ENCODE results near the gene GNG7.
A peak's percentile ranks its signal among the peaks of the same experiment; 100 is the strongest.
"Not testable (repeated sequence)": the region's sequence is repeated elsewhere in the genome, so short reads cannot be mapped to it uniquely, and the experiment has no call there.

GNG7 gene

GRCh38 chr19:2643123-2643737 is 59.3 kb downstream of the GNG7 start:
- H2AK5ac ChIP-seq (ENCODE audit: low read depth, low read length); H3K4me1 ChIP-seq (ENCODE audit: control insufficient read depth in 2 of 2, insufficient read depth in 1 of 2, low read depth in 1 of 2, low read length in 2 of 2); H2BK12ac ChIP-seq (ENCODE audit: low read length); H3K27ac ChIP-seq (replicated peaks; ENCODE audit: low read length); H3K18ac ChIP-seq (ENCODE audit: low read length); H2BK120ac ChIP-seq (ENCODE audit: low read depth, low read length); DNase-seq (ENCODE audit: low spot score); H4K91ac ChIP-seq (ENCODE audit: low read depth, low read length, poor library complexity); H3K79me1 ChIP-seq (ENCODE audit: low read depth, low read length); H2BK15ac ChIP-seq (ENCODE audit: low read length); H3K4me3 ChIP-seq (ENCODE audit: low read length in 2 of 2); H2AFZ ChIP-seq (ENCODE audit: low read length); H3K4ac ChIP-seq (ENCODE audit: low read length); H3K9me3 ChIP-seq (replicated peaks in 1 of 2; ENCODE audit: control insufficient read depth in 2 of 2, insufficient read depth in 1 of 2, low read depth in 1 of 2, low read length in 2 of 2); H3K23ac ChIP-seq (ENCODE audit: low read depth, low read length, poor library complexity); H3K36me3 ChIP-seq (replicated peaks in 1 of 2; ENCODE audit: control insufficient read depth in 2 of 2, insufficient read depth in 2 of 2, low read length in 2 of 2); H3K9ac ChIP-seq (ENCODE audit: low read depth, low read length, poor library complexity); H4K8ac ChIP-seq (ENCODE audit: low read depth, low read length); H3K4me2 ChIP-seq (ENCODE audit: insufficient read depth, low read length, poor library complexity, severe bottlenecking); H2BK5ac ChIP-seq (ENCODE audit: low read length); H3K27me3 ChIP-seq (ENCODE audit: control insufficient read depth in 3 of 3, insufficient read depth in 3 of 3, low read depth in 1 of 3, low read length in 3 of 3); H3K14ac ChIP-seq (ENCODE audit: low read length): not testable (repeated sequence)
- WGBS, 2 donors (ENCODE audit: extremely low coverage in 2 of 2, insufficient read length in 2 of 2, insufficient replicate concordance in 1 of 2) = no CpG with 5 or more reads among the region's 38 CpGs

- Histone ChIP-seq H3K18ac (ENCODE audit: low read length) (no peak overlapping the region), H3K9me3 (replicated peaks in 1 of 2; ENCODE audit: control insufficient read depth in 2 of 2, insufficient read depth in 1 of 2, low read depth in 1 of 2, low read length in 2 of 2) (no peaks in the 10 kb centered on the region), H2BK120ac (ENCODE audit: low read depth, low read length) (no peak overlapping the region), H2BK5ac (ENCODE audit: low read length) (no peak overlapping the region), H3K27me3 (ENCODE audit: control insufficient read depth in 3 of 3, insufficient read depth in 3 of 3, low read depth in 1 of 3, low read length in 3 of 3) (peaks cover 0 to 7% (median 0%) of the 10 kb centered on the region in 3 experiments), H2AK5ac (ENCODE audit: low read depth, low read length) (no peak overlapping the region), H3K14ac (ENCODE audit: low read length) (no peak overlapping the region), H3K4ac (ENCODE audit: low read length) (no peak overlapping the region), H2BK15ac (ENCODE audit: low read length) (no peak overlapping the region), H2AFZ (ENCODE audit: low read length) (no peak overlapping the region), H3K27ac (replicated peaks; ENCODE audit: low read length) (no peak overlapping the region), H2BK12ac (ENCODE audit: low read length) (no peak overlapping the region), H4K91ac (ENCODE audit: low read depth, low read length, poor library complexity) (no peak overlapping the region), H3K4me1 (ENCODE audit: control insufficient read depth in 2 of 2, insufficient read depth in 1 of 2, low read depth in 1 of 2, low read length in 2 of 2) (no peaks in the 10 kb centered on the region), H3K23ac (ENCODE audit: low read depth, low read length, poor library complexity) (peak overlapping the region; percentile 65), H3K4me2 (ENCODE audit: insufficient read depth, low read length, poor library complexity, severe bottlenecking) (no peak overlapping the region), H3K4me3 (ENCODE audit: low read length in 2 of 2) (no peak overlapping the region), H3K9ac (ENCODE audit: low read depth, low read length, poor library complexity) (no peak overlapping the region), H4K8ac (ENCODE audit: low read depth, low read length) (no peak overlapping the region), H3K36me3 (replicated peaks in 1 of 2; ENCODE audit: control insufficient read depth in 2 of 2, insufficient read depth in 2 of 2, low read length in 2 of 2) (no peaks in the 10 kb centered on the region), H3K79me1 (ENCODE audit: low read depth, low read length) (no peaks in the 10 kb centered on the region)
- no peak for DNase-seq (ENCODE audit: low spot score)
- WGBS, 2 donors (ENCODE audit: extremely low coverage in 2 of 2, insufficient read length in 2 of 2, insufficient replicate concordance in 1 of 2) = no CpG with 5 or more reads among the region's 7 CpGs
Observed at GRCh38 chr19:2641332-2641698, 61.2 kb downstream of the GNG7 start.

GRCh38 chr19:2640563-2641331 is 61.7 kb downstream of the GNG7 start:
- no peak overlapping the region for H3K4me3 ChIP-seq (ENCODE audit: low read length in 2 of 2)
- H2AFZ ChIP-seq (ENCODE audit: low read length) = no peak overlapping the region
- H2BK15ac ChIP-seq (ENCODE audit: low read length) = no peak overlapping the region

GRCh38 chr19:2639999-2640398 is 62.5 kb downstream of the GNG7 start:
- no peak overlapping the region for H2BK5ac ChIP-seq (ENCODE audit: low read length)
- no peak overlapping the region for H2BK15ac ChIP-seq (ENCODE audit: low read length)
- H4K91ac ChIP-seq (ENCODE audit: low read depth, low read length, poor library complexity) = no peak overlapping the region
- H2AFZ ChIP-seq (ENCODE audit: low read length) = no peak overlapping the region
- no peak overlapping the region for H3K27ac ChIP-seq (replicated peaks; ENCODE audit: low read length)
- H3K4me2 ChIP-seq (ENCODE audit: insufficient read depth, low read length, poor library complexity, severe bottlenecking) = no peak overlapping the region
- no peak overlapping the region for H2BK120ac ChIP-seq (ENCODE audit: low read depth, low read length)
- no peak overlapping the region for H2BK12ac ChIP-seq (ENCODE audit: low read length)
- H3K79me1 ChIP-seq (ENCODE audit: low read depth, low read length) = no peaks in the 10 kb centered on the region
- DNase-seq (ENCODE audit: low spot score) = no peak
- no peak overlapping the region for H3K4ac ChIP-seq (ENCODE audit: low read length)
- peaks cover 0 to 10% (median 0%) of the 10 kb centered on the region in 3 experiments for H3K27me3 ChIP-seq (ENCODE audit: control insufficient read depth in 3 of 3, insufficient read depth in 3 of 3, low read depth in 1 of 3, low read length in 3 of 3)
- no peak overlapping the region for H4K8ac ChIP-seq (ENCODE audit: low read depth, low read length)
- no peaks in the 10 kb centered on the region for H3K4me1 ChIP-seq (ENCODE audit: control insufficient read depth in 2 of 2, insufficient read depth in 1 of 2, low read depth in 1 of 2, low read length in 2 of 2)
- 100% methylated on average over 1 of the region's 2 CpGs; no CpG with 5 or more reads in 1 of the 2 donors for WGBS, 2 donors (ENCODE audit: extremely low coverage in 2 of 2, insufficient read length in 2 of 2, insufficient replicate concordance in 1 of 2)
- no peak overlapping the region for H3K18ac ChIP-seq (ENCODE audit: low read length)
- no peaks in the 10 kb centered on the region for H3K36me3 ChIP-seq (replicated peaks in 1 of 2; ENCODE audit: control insufficient read depth in 2 of 2, insufficient read depth in 2 of 2, low read length in 2 of 2)
- no peak overlapping the region for H3K9ac ChIP-seq (ENCODE audit: low read depth, low read length, poor library complexity)
- no peaks in the 10 kb centered on the region for H3K9me3 ChIP-seq (replicated peaks in 1 of 2; ENCODE audit: control insufficient read depth in 2 of 2, insufficient read depth in 1 of 2, low read depth in 1 of 2, low read length in 2 of 2)
- no peak overlapping the region for H2AK5ac ChIP-seq (ENCODE audit: low read depth, low read length)
- H3K14ac ChIP-seq (ENCODE audit: low read length) = no peak overlapping the region
- no peak overlapping the region for H3K23ac ChIP-seq (ENCODE audit: low read depth, low read length, poor library complexity)
- no peak overlapping the region for H3K4me3 ChIP-seq (ENCODE audit: low read length in 2 of 2)

More at GRCh38 chr19:2640563-2641331, 61.7 kb downstream of the GNG7 start:
- H3K14ac ChIP-seq (ENCODE audit: low read length) = no peak overlapping the region
- H4K91ac ChIP-seq (ENCODE audit: low read depth, low read length, poor library complexity) = no peak overlapping the region
- H3K27ac ChIP-seq (replicated peaks; ENCODE audit: low read length) = no peak overlapping the region
- H3K4me2 ChIP-seq (ENCODE audit: insufficient read depth, low read length, poor library complexity, severe bottlenecking) = no peak overlapping the region
- no CpG with 5 or more reads among the region's 17 CpGs for WGBS, 2 donors (ENCODE audit: extremely low coverage in 2 of 2, insufficient read length in 2 of 2, insufficient replicate concordance in 1 of 2)
- H3K4me1 ChIP-seq (ENCODE audit: control insufficient read depth in 2 of 2, insufficient read depth in 1 of 2, low read depth in 1 of 2, low read length in 2 of 2) = no peaks in the 10 kb centered on the region
- no peak overlapping the region for H2BK5ac ChIP-seq (ENCODE audit: low read length)
- no peak overlapping the region for H3K9ac ChIP-seq (ENCODE audit: low read depth, low read length, poor library complexity)
- H3K18ac ChIP-seq (ENCODE audit: low read length) = peak overlapping the region; percentile 17
- H3K4ac ChIP-seq (ENCODE audit: low read length) = no peak overlapping the region
- H3K79me1 ChIP-seq (ENCODE audit: low read depth, low read length) = no peaks in the 10 kb centered on the region
- no peaks in the 10 kb centered on the region for H3K9me3 ChIP-seq (replicated peaks in 1 of 2; ENCODE audit: control insufficient read depth in 2 of 2, insufficient read depth in 1 of 2, low read depth in 1 of 2, low read length in 2 of 2)
- peak overlapping the region; percentile 65 for H3K23ac ChIP-seq (ENCODE audit: low read depth, low read length, poor library complexity)
- DNase-seq (ENCODE audit: low spot score) = no peak
- no peak overlapping the region for H4K8ac ChIP-seq (ENCODE audit: low read depth, low read length)
- H2AK5ac ChIP-seq (ENCODE audit: low read depth, low read length) = no peak overlapping the region
- no peak overlapping the region for H2BK120ac ChIP-seq (ENCODE audit: low read depth, low read length)
- peaks cover 0 to 10% (median 0%) of the 10 kb centered on the region in 3 experiments for H3K27me3 ChIP-seq (ENCODE audit: control insufficient read depth in 3 of 3, insufficient read depth in 3 of 3, low read depth in 1 of 3, low read length in 3 of 3)
- peak overlapping the region; percentile 22 for H2BK12ac ChIP-seq (ENCODE audit: low read length)
- H3K36me3 ChIP-seq (replicated peaks in 1 of 2; ENCODE audit: control insufficient read depth in 2 of 2, insufficient read depth in 2 of 2, low read length in 2 of 2) = no peaks in the 10 kb centered on the region

Measured in neuronal stem cell (in vitro differentiated cells).